ENCODE measurements around the gene FOSB. TPM values are rescaled to one million over a fixed set of nuclear protein-coding genes. Genes with fewer than 3 reads are reported as not detected.

FOSB gene
- total and polyA plus RNA-seq, 2 donors from 2014 or later: 0.73 to 0.98 TPM

GRCh38 chr19:45499196-45500180 is 31.7 kb downstream of the FOSB start:
- Histone ChIP-seq H3K9me3 (ENCODE audit: control insufficient read depth in 2 of 3, insufficient read depth in 1 of 3, low read length in 3 of 3) (no peaks in the 10 kb centered on the region), H3K4me3 (ENCODE audit: low read length in 3 of 3) (no peak overlapping the region), H3K27ac (ENCODE audit: low read depth in 2 of 2, low read length in 2 of 2) (no peak overlapping the region), H3K36me3 (ENCODE audit: control insufficient read depth in 2 of 3, insufficient read depth in 3 of 3, low read length in 3 of 3) (no peaks in the 10 kb centered on the region), H3K4me1 (ENCODE audit: control insufficient read depth in 2 of 3, insufficient read depth in 2 of 3, low read depth in 1 of 3, low read length in 3 of 3) (peaks cover 0 to 19% (median 0%) of the 10 kb centered on the region in 3 donors), H3K27me3 (ENCODE audit: control insufficient read depth, insufficient read depth, low read length) (peaks cover 20% of the 10 kb centered on the region), H3K9ac (ENCODE audit: low read length in 3 of 3) (no peak overlapping the region)
- intact Hi-C loops (cut with DNase I): no loop called here
- FAIRE-seq (no peak), DNase-seq (peak; percentile 25 to 85 (median 56))
- TF ChIP-seq, protein P1, sequence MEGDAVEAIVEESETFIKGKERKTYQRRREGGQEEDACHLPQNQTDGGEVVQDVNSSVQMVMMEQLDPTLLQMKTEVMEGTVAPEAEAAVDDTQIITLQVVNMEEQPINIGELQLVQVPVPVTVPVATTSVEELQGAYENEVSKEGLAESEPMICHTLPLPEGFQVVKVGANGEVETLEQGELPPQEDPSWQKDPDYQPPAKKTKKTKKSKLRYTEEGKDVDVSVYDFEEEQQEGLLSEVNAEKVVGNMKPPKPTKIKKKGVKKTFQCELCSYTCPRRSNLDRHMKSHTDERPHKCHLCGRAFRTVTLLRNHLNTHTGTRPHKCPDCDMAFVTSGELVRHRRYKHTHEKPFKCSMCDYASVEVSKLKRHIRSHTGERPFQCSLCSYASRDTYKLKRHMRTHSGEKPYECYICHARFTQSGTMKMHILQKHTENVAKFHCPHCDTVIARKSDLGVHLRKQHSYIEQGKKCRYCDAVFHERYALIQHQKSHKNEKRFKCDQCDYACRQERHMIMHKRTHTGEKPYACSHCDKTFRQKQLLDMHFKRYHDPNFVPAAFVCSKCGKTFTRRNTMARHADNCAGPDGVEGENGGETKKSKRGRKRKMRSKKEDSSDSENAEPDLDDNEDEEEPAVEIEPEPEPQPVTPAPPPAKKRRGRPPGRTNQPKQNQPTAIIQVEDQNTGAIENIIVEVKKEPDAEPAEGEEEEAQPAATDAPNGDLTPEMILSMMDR (IDR thresholded peaks at IDR 0.05; ENCODE audit: borderline replicate concordance, extremely low read depth, insufficient read depth): no peak

GRCh38 chr19:45500918-45501729 is 33.3 kb downstream of the FOSB start:
- FAIRE-seq: no peak
- intact Hi-C loops (cut with DNase I): no loop called here
- TF ChIP-seq, protein P1 (IDR thresholded peaks at IDR 0.05; ENCODE audit: borderline replicate concordance, extremely low read depth, insufficient read depth): no peak

DNA sequence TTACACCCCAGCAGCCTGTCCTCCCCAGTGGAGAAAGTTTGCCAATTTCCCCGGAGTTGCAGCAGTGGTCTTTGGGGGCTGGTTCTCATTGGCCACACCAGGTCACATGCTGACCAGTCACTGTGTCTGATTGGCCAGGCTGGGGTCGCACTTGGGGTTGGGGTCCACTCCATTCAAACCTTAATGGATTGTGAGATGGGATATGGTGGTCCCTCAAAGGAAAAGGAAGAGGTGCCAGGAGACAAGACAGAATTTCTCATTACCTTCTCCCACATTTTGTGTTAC is 33.9 kb downstream of the FOSB start:
- Histone ChIP-seq H3K4me3 (ENCODE audit: low read length in 3 of 3) (no peak overlapping the region), H3K4me1 (ENCODE audit: control insufficient read depth in 2 of 3, insufficient read depth in 2 of 3, low read depth in 1 of 3, low read length in 3 of 3) (peaks cover 0 to 15% (median 0%) of the 10 kb centered on the region in 3 donors), H3K9ac (ENCODE audit: low read length in 3 of 3) (no peak overlapping the region), H3K27ac (ENCODE audit: low read depth in 2 of 2, low read length in 2 of 2) (no peak overlapping the region), H3K27me3 (ENCODE audit: control insufficient read depth, insufficient read depth, low read length) (peaks cover 18% of the 10 kb centered on the region), H3K36me3 (ENCODE audit: control insufficient read depth in 2 of 3, insufficient read depth in 3 of 3, low read length in 3 of 3) (no peaks in the 10 kb centered on the region), H3K9me3 (ENCODE audit: control insufficient read depth in 2 of 3, insufficient read depth in 1 of 3, low read length in 3 of 3) (no peaks in the 10 kb centered on the region)
- FAIRE-seq (no peak), DNase-seq (no peak)
- intact Hi-C loops (cut with DNase I): no loop called here
- TF ChIP-seq, protein P1 (IDR thresholded peaks at IDR 0.05; ENCODE audit: borderline replicate concordance, extremely low read depth, insufficient read depth): no peak

More at GRCh38 chr19:45500918-45501729, 33.3 kb downstream of the FOSB start:
- H3K27ac ChIP-seq (ENCODE audit: low read depth in 2 of 2, low read length in 2 of 2): no peak overlapping the region
- H3K9ac ChIP-seq (ENCODE audit: low read length in 3 of 3): no peak overlapping the region
- peaks cover 0 to 18% (median 0%) of the 10 kb centered on the region in 3 donors for H3K4me1 ChIP-seq (ENCODE audit: control insufficient read depth in 2 of 3, insufficient read depth in 2 of 3, low read depth in 1 of 3, low read length in 3 of 3)
- H3K9me3 ChIP-seq (ENCODE audit: control insufficient read depth in 2 of 3, insufficient read depth in 1 of 3, low read length in 3 of 3): no peaks in the 10 kb centered on the region
- no peak for DNase-seq
- H3K27me3 ChIP-seq (ENCODE audit: control insufficient read depth, insufficient read depth, low read length): peaks cover 18% of the 10 kb centered on the region
- no peaks in the 10 kb centered on the region for H3K36me3 ChIP-seq (ENCODE audit: control insufficient read depth in 2 of 3, insufficient read depth in 3 of 3, low read length in 3 of 3)
- no peak overlapping the region for H3K4me3 ChIP-seq (ENCODE audit: low read length in 3 of 3)

All from kidney (tissue), 14 donors.